NCI-H1092 (cell line): ENCODE data around the gene HSBP1L1.

Experiments
- DNase-seq: peaks from one replicate; lab custom pipeline; 2025; lab: John Stamatoyannopoulos, UW

The HSBP1L1 gene

GRCh38 chr18:79961527-79962291 lies 2.7 kb upstream of the HSBP1L1 start:
- no peak for DNase-seq

- no peak for DNase-seq
These were observed 2.1 kb upstream of the HSBP1L1 start for GRCh38 chr18:79962311-79962710.

GRCh38 chr18:79962835-79963657 lies 1.4 kb upstream of the HSBP1L1 start:
- DNase-seq, result no peak

GRCh38 chr18:79963658-79964329 lies 649 bp upstream of the HSBP1L1 start:
- DNase-seq, result no peak

- DNase-seq, result peak; percentile 48
These were observed 868 bp downstream of the HSBP1L1 start for GRCh38 chr18:79965119-79965902.

- no peak for DNase-seq
These were observed 6.1 kb downstream of the HSBP1L1 start for GRCh38 chr18:79970419-79971133.

GRCh38 chr18:79971211-79971952 lies 6.9 kb downstream of the HSBP1L1 start:
- no peak for DNase-seq

GRCh38 chr18:79971986-79972385 lies 7.5 kb downstream of the HSBP1L1 start:
- DNase-seq, result no peak

GRCh38 chr18:79972720-79973119 lies 8.3 kb downstream of the HSBP1L1 start:
- DNase-seq, result no peak

- DNase-seq, result no peak
These were observed 9.1 kb downstream of the HSBP1L1 start for GRCh38 chr18:79973517-79973916.

GRCh38 chr18:79974025-79974654 lies 9.7 kb downstream of the HSBP1L1 start:
- no peak for DNase-seq

GRCh38 chr18:79975043-79975442 lies 10.6 kb downstream of the HSBP1L1 start:
- DNase-seq, result no peak

- DNase-seq, result no peak
These were observed 11.7 kb downstream of the HSBP1L1 start for GRCh38 chr18:79975985-79976680.

GRCh38 chr18:79979843-79980242 lies 15.4 kb downstream of the HSBP1L1 start:
- no peak for DNase-seq

- DNase-seq, result no peak
These were observed 16.1 kb downstream of the HSBP1L1 start for GRCh38 chr18:79980585-79980984.

- DNase-seq, result no peak
These were observed 18.3 kb downstream of the HSBP1L1 start for GRCh38 chr18:79982736-79983135.

- no peak for DNase-seq
These were observed 18.8 kb downstream of the HSBP1L1 start for GRCh38 chr18:79983253-79983652.

GRCh38 chr18:79983793-79984192 lies 19.4 kb downstream of the HSBP1L1 start:
- DNase-seq, result no peak

GRCh38 chr18:79985172-79985571 lies 20.7 kb downstream of the HSBP1L1 start:
- DNase-seq, result no peak
